GM15510 (cell line): ENCODE measurements around the gene MYCN.

Experiments
- POLR2A ChIP-seq: IDR thresholded peaks from 3 replicates; pipeline ENCODE4 v1.6.1; 2011; ENCODE audit warnings: borderline replicate concordance; ENCODE audit not compliant: insufficient read length; ENCODE audit errors: extremely low read depth

Gene MYCN

GRCh38 chr2:15956751-15957736, 16.7 kb downstream of the MYCN start:
- TF ChIP-seq POLR2A, result no peak

DNA sequence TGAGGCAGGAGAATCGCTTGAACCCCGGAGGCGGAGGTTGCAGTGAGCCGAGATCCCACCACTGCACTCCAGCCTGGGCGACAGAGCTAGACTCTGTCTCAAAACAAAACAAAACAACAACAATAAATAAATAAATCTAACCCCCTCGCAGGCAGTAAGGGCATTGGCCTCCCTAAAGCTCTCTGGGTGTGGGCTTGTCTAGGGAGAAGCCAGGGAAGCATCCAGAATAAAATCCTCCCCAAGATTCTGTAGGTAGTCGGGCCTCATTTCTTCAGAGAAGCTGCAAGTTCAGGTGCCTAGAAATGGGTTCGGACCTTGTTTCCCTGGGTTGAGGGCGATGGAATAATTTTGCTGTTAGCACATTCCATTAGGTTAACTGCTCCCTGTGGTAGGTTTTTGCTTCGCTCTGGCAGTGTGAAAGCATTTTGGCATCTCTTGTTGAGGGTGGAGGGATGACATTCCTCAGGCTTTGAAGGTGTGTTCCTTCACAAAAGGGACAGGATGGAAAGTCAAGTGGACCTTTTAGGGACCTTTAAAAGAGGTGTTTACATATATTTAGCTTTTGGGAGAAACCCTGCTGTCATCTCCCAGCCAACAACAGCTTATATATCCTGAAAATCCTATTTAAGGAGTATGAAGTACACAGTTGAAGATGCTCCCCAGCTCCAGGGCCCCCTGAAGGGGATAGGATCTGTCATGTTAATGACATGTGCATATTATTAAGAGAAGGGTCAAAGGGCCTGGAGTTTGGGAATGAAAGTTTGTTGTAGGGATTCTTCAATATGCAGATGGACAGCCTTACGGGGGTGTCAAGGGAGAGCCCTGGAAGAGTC, 17.7 kb downstream of the MYCN start:
- no peak for TF ChIP-seq POLR2A

DNA sequence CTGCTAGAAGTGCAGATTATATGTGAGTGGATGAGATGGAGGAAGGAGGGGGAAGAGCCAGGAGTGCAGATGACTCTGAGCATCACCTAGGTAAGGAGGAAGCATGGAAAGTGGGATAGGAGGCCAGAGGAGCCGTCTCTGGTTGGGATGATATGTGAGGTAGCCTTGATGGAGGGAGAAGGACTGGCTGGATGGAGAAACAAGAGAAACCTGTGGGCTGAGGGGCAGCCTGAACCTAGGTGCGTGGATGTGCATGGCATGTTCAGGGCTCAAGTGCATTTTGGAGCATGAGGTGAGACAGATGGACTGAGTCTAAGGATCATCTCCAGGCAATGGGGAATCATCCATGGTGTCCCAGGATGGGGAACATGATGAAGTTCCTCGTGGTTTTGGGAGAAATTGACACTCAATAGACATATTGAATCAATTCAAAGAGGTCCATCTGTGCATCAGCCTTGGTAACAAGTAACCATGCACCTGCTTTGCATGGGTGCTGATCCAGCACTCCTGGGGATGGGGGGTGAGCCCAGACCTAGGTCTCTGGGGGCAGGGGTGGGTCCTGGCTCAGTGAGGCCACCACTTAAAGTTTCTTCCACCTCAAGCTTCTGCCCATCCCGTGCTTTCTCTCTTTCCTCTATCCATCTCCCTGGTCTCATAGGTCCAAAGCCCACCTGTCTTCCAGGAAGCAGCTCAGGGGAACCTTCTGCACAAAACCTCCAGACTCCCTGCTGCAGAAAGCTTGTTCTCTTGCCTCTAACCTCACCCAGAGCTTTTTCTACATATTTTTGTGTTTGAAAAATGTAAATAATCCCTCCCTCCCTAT, 19.2 kb downstream of the MYCN start:
- no peak for TF ChIP-seq POLR2A

- TF ChIP-seq POLR2A, result no peak
Measured at GRCh38 chr2:15963977-15964670, 23.8 kb downstream of the MYCN start.

GRCh38 chr2:15964936-15965563, 24.7 kb downstream of the MYCN start:
- no peak for TF ChIP-seq POLR2A

- TF ChIP-seq POLR2A, result no peak
Measured at GRCh38 chr2:15965564-15966019, 25.2 kb downstream of the MYCN start.

DNA sequence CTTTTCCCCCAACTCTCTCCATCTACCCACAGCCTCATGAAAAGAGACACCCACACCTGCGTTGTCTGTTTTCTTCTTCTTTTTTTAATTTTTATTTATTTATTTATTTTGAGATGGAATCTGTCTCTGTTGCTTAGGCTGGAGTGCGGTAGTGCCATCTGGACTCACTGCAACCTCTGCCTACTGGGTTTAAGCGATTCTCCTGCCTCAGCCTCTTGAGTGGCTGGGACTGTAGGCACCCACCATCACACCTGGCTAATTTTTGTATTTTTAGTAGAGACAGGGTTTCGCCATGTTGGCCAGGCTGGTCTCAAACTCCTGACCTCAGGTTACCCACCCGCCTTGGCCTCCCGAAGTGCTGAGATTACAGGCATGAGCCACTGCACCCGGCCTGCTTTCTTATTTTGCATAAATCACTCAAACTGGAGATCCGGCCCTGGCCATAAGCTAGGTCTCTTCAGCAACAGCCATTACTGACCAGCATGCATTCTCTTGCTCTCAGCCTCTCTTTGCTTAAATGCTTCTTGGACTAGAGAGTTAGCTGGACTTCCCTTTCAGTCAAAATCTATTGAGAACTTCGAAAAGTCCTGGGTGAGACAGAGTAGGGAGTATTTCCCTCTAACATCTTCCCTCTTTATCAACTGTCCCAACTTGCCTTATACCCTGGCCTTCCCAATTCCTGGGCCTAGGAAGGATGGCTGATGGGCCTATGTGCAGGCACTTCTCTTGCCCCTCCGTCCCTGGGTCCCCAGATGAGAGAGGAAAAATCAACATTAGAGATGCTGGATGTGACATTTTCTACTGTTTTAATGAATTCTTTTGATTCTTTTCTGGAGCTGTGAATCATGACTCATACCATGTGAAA, 27.3 kb downstream of the MYCN start:
- no peak for TF ChIP-seq POLR2A

DNA sequence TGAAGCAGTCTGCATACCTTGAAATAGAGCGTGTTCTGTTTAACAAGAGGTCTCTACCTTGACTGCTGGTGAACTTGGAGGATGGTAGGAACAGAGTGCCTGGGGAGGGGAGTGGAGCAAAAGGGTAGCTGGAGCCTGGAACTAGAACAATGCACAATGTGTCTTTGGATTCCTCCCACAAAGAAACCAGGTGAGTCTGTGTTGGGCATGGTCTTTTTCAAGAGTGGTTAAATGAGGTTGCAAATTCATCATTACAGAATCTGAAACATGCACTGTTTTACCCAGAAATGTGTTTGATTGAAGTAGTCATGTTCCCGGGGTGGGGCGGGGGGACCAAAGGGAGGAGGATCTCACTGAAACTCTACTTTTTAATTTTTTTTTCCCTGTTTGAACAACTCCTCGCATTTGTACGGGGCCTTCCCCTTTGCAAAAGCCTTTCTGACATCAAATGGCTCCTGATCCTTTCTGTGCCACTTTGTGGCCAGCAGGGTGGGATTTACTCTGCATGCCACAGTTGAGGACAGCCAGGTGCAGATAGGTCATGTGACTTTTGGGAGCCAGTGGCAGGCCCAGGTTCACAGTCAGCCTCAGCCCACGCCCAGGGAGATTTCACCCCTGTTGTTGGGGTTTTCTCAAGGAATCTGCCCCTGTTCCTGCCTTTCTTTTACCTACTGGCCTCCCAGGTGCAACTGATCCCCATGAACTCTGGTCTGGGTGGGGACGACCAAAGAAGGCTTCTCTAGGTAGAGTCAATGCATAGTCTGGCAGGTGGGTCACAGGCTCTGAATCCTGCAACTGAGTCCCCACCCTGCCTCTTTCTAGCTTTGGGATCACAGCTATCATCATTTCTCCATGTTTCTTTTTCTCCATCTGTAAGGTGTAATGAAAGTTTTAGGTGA, 28.2 kb downstream of the MYCN start:
- no peak for TF ChIP-seq POLR2A

DNA sequence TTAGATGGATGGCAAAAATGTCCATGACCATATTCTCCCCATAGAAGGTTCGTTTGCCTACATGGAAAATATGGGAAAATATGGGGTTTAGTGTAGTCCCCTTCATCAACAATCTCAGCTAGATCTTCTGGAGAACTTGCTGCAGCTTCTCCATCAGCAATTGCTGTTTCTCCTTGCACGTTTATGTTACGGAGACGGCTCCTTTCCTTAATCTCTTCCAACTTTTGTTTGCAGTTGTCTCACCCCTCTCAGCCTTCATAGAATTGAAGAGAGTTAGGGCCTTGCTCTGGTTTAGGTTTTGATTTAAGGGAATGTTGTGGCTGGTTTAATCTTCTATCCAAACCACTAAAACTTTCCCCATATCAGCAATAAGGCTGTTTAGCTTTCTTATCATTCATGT, 28.9 kb downstream of the MYCN start:
- no peak for TF ChIP-seq POLR2A

DNA sequence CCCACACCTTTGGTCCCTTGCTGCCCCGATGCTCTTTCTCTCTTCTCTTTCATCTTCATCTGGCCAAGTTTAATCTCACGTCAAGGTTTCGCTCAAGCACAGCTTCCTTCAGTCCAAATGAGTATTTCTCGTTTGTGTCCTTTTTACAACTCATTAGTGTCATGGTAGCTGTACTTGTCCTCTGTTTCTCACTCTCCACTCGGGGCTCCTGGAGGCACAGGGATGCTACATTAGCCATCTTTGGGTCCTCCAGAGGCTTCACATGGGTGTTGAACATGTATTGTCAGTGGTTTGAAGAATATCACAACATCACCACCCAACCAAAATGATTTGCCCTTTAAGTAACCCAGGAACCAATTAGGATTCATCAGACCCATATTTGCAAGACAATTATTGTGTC, 30.4 kb downstream of the MYCN start:
- TF ChIP-seq POLR2A, result no peak

DNA sequence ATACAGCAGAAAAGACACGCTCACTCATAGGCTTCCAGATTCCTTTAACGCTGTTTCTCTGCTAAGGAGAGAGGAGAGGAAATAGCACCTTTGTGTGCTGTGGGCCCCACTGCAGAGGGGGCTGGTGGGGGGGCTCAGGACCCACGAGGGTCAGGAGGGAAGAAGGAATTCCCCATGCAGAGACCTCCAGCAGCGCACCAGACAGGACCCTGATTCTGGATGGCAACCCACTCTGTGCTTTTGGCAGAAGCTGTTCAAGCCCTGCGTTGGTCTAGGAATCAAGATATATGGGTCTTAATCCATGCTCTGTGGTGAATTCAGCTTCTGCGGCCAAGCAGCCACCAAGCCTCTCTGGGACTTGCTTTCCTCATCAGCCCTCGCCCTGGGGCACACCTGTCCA, 31.0 kb downstream of the MYCN start:
- no peak for TF ChIP-seq POLR2A
